ENCODE data around the gene STEEP1.

The STEEP1 gene

GRCh38 chrX:119549327-119550016, 15.7 kb downstream of the STEEP1 start:
- Mint-ChIP-seq H3K27me3 (ENCODE audit: low read depth, poor library complexity) (no peaks in the 10 kb centered on the region), H3K9me3 (peaks cover 39% of the 10 kb centered on the region), H3K4me3 (no peak overlapping the region), H3K4me1 (no peaks in the 10 kb centered on the region), H3K27ac (no peak overlapping the region), H3K36me3 (ENCODE audit: low read depth) (peaks cover 4% of the 10 kb centered on the region)
- TF ChIP-seq CTCF (IDR thresholded peaks at IDR 0.05) = no peak
- no peak for DNase-seq

GRCh38 chrX:119541188-119541587, 24.0 kb downstream of the STEEP1 start:
- TF ChIP-seq CTCF (IDR thresholded peaks at IDR 0.05) = no peak
- no peak for DNase-seq
- peaks cover 23% of the 10 kb centered on the region for H3K36me3 Mint-ChIP-seq (ENCODE audit: low read depth)
- H3K4me3 Mint-ChIP-seq = no peak overlapping the region
- peaks cover 3% of the 10 kb centered on the region for H3K27me3 Mint-ChIP-seq (ENCODE audit: low read depth, poor library complexity)
- peaks cover 27% of the 10 kb centered on the region for H3K9me3 Mint-ChIP-seq
- no peaks in the 10 kb centered on the region for H3K4me1 Mint-ChIP-seq
- H3K27ac Mint-ChIP-seq = no peak overlapping the region

- H3K4me1 Mint-ChIP-seq = no peaks in the 10 kb centered on the region
- no peak for DNase-seq
- TF ChIP-seq CTCF (IDR thresholded peaks at IDR 0.05) = no peak
- H3K4me3 Mint-ChIP-seq = no peak overlapping the region
- H3K27me3 Mint-ChIP-seq (ENCODE audit: low read depth, poor library complexity) = peaks cover 3% of the 10 kb centered on the region
- H3K27ac Mint-ChIP-seq = no peak overlapping the region
- peaks cover 29% of the 10 kb centered on the region for H3K36me3 Mint-ChIP-seq (ENCODE audit: low read depth)
- peaks cover 32% of the 10 kb centered on the region for H3K9me3 Mint-ChIP-seq
Observed at GRCh38 chrX:119539872-119540271, 25.3 kb downstream of the STEEP1 start.

- no peak overlapping the region for H3K4me3 Mint-ChIP-seq
- H3K27me3 Mint-ChIP-seq (ENCODE audit: low read depth, poor library complexity) = peaks cover 3% of the 10 kb centered on the region
- peaks cover 39% of the 10 kb centered on the region for H3K9me3 Mint-ChIP-seq
- no peak overlapping the region for H3K27ac Mint-ChIP-seq
- peaks cover 28% of the 10 kb centered on the region for H3K36me3 Mint-ChIP-seq (ENCODE audit: low read depth)
- no peak for TF ChIP-seq CTCF (IDR thresholded peaks at IDR 0.05)
- H3K4me1 Mint-ChIP-seq = no peaks in the 10 kb centered on the region
- no peak for DNase-seq
Observed at GRCh38 chrX:119537487-119537886, 27.7 kb downstream of the STEEP1 start.

GRCh38 chrX:119529345-119530276, 35.6 kb downstream of the STEEP1 start:
- no peak overlapping the region for H3K4me3 Mint-ChIP-seq
- TF ChIP-seq CTCF (IDR thresholded peaks at IDR 0.05) = no peak
- no peak overlapping the region for H3K27ac Mint-ChIP-seq
- no peaks in the 10 kb centered on the region for H3K36me3 Mint-ChIP-seq (ENCODE audit: low read depth)
- no peak for DNase-seq
- H3K4me1 Mint-ChIP-seq = no peaks in the 10 kb centered on the region
- H3K27me3 Mint-ChIP-seq (ENCODE audit: low read depth, poor library complexity) = no peaks in the 10 kb centered on the region
- H3K9me3 Mint-ChIP-seq = peaks cover 63% of the 10 kb centered on the region

Data from nephron progenitor cell (in vitro differentiated cells).